K562 (cell line): ENCODE data around the gene IGLL1. TPM values are rescaled to one million over a fixed set of nuclear protein-coding genes. Genes with fewer than 3 reads are reported as not detected.
"Not testable (repeated sequence)": the region's sequence is repeated elsewhere in the genome, so short reads cannot be mapped to it uniquely, and the experiment has no call there.

ENCODE experiments used
- ATAC-seq: fragments of 200-7000 bp; cut with Tn5 transposase; 3 replicates; pipeline ENCODE4 v1.9.1; 2020; ENCODE audit warnings: moderate library complexity
- Bru-seq: library from RNA; stranded (reverse); fragments of 400-500 nt; gene quantifications from one replicate; lab custom pipeline; 2021; lab: Mats Ljungman, UMichigan
- BruChase-seq, 2 experiments: library from RNA; stranded (reverse); fragments of 400-500 nt; gene quantifications; one replicate each; lab custom pipeline; 2021; lab: Mats Ljungman, UMichigan
- BruUV-seq: library from RNA; stranded (reverse); fragments of 400-500 nt; replicated peaks from 2 replicates; lab custom pipeline; 2021; lab: Mats Ljungman, UMichigan
- CTCF ChIA-PET: fragments of 300-600 bp; formaldehyde crosslinking; extraction: SDS; loops from one replicate; lab custom pipeline; 2021; ENCODE audit warnings: low intra/inter-chr PET ratio; lab: Yijun Ruan, JAX
- POLR2A ChIA-PET: fragments of 300-600, 350-650 bp; sonication (Branson Sonifier 250); formaldehyde crosslinking; extraction: SDS; loops from one replicate; lab custom pipeline; 2021; ENCODE audit warnings: antibody characterized with exemption, inconsistent platforms; lab: Yijun Ruan, JAX
- DNase-seq, 4 experiments: peaks; one replicate each; pipeline versions ENCODE4 v3.0.0 to v3.0.0-alpha.2; 2011 to 2018; ENCODE audit warnings: low spot score in 3 of 4, mixed read lengths in 3 of 4; ENCODE audit errors: extremely low read depth in 1 of 4
- FAIRE-seq: peaks from 2 replicates; lab custom pipeline; 2011; peaks lifted over from hg19 to GRCh38; lab: Jason Lieb, UNC
- H2AFZ ChIP-seq: 2 replicates; pipeline ENCODE4 v1.6.0; 2011; ENCODE audit warnings: low read depth, low read length, control low read depth, inconsistent platforms
- H3K27ac ChIP-seq: fragments of 200-600 bp; 3 replicates; pipeline ENCODE4 v1.8.0; 2011; ENCODE audit warnings: low read depth, mild to moderate bottlenecking, control low read depth, inconsistent platforms, low read length, moderate library complexity, mixed read lengths; ENCODE audit errors: extremely low read depth
- H3K27me3 ChIP-seq, 2 experiments: fragments of 300-600 bp in 1 of 2; 2 replicates in 1 of 2; 3 replicates in 1 of 2; pipeline versions ENCODE4 v1.6.0 to v1.8.0; 2011; ENCODE audit warnings: inconsistent platforms in 2 of 2, low read length in 2 of 2, mild to moderate bottlenecking in 1 of 2, mixed read lengths in 1 of 2, moderate library complexity in 1 of 2; ENCODE audit not compliant: control insufficient read depth in 2 of 2, insufficient read depth in 2 of 2
- H3K36me3 ChIP-seq: fragments of 300-600 bp; 3 replicates; pipeline ENCODE4 v1.8.0; 2011; ENCODE audit warnings: mild to moderate bottlenecking, low read length, inconsistent platforms; ENCODE audit not compliant: control insufficient read depth, insufficient read depth
- H3K4me1 ChIP-seq, 2 experiments: fragments of 200-600 bp in 1 of 2; replicated peaks in 1 of 2; 2 replicates in 1 of 2; 3 replicates in 1 of 2; pipeline versions ENCODE4 v1.5.1 to v1.8.0; 2011; ENCODE audit warnings: inconsistent platforms in 2 of 2, low read length in 2 of 2, mild to moderate bottlenecking in 1 of 2, mixed read lengths in 1 of 2, moderate library complexity in 1 of 2; ENCODE audit not compliant: control insufficient read depth in 2 of 2, insufficient read depth in 2 of 2
- H3K4me2 ChIP-seq: 2 replicates; pipeline ENCODE4 v1.6.1; 2011; ENCODE audit warnings: low read length, control low read depth, inconsistent platforms, mixed read lengths; ENCODE audit not compliant: insufficient read depth
- H3K4me3 ChIP-seq: fragments of 200-600 bp; sonication (generic), shearing (Covaris generic); 2 replicates; pipeline ENCODE4 v1.5.1; 2016; ENCODE audit warnings: control low read depth, inconsistent platforms
- H3K79me2 ChIP-seq: fragments of 200-600 bp; 3 replicates; pipeline ENCODE4 v1.8.0; 2011; ENCODE audit warnings: low read length, inconsistent platforms; ENCODE audit not compliant: control insufficient read depth, insufficient read depth
- H3K9ac ChIP-seq, 2 experiments: 2 replicates each; pipeline versions ENCODE4 v1.6.0 to v1.6.1; 2011; ENCODE audit warnings: low read depth in 2 of 2, low read length in 2 of 2, control low read depth in 1 of 2, inconsistent platforms in 1 of 2, mild to moderate bottlenecking in 1 of 2, mixed read lengths in 1 of 2; ENCODE audit not compliant: insufficient read depth in 1 of 2
- H3K9me1 ChIP-seq: one replicate; pipeline ENCODE4 v1.6.0; 2011; ENCODE audit warnings: inconsistent platforms, mild to moderate bottlenecking, low read length, moderate library complexity; ENCODE audit not compliant: control insufficient read depth, insufficient read depth
- H3K9me3 ChIP-seq: replicated peaks from 2 replicates; pipeline ENCODE4 v1.5.1; 2011; ENCODE audit warnings: low read depth, low read length, inconsistent platforms; ENCODE audit not compliant: control insufficient read depth, insufficient read depth
- H4K20me1 ChIP-seq: replicated peaks from 2 replicates; pipeline ENCODE4 v1.6.1; 2011; ENCODE audit warnings: low read length, inconsistent platforms, mixed read lengths; ENCODE audit not compliant: control insufficient read depth, insufficient read depth
- RBM34 ChIP-seq: fragments of 200-400 bp; formaldehyde crosslinking; IDR thresholded peaks from 2 replicates; pipeline ENCODE4 v1.6.1; 2018; ENCODE audit warnings: low read length, borderline replicate concordance; ENCODE audit not compliant: insufficient read depth
- WGBS: fragments of 100-300 bp; shearing (Covaris generic); methylation state at CpG from one replicate; pipeline ENCODE4 v1.1.6; 2016; ENCODE audit warnings: low coverage, mixed read lengths; ENCODE audit not compliant: insufficient coverage; ENCODE audit errors: missing lambda C conversion rate; 5-methylcytosine and 5-hydroxymethylcytosine counted together
- in situ Hi-C: fragments of 300-500 bp; cut with MboI; formaldehyde crosslinking; loops from 4 replicates; pipeline ENCODE4 v1.15.0; 2018; ENCODE audit warnings: inconsistent platforms, mixed read lengths
- intact Hi-C: fragments of 100-400 bp; cut with micrococcal nuclease; formaldehyde crosslinking; loops from 2 replicates; pipeline ENCODE4 v1.14.2; 2022
- long read RNA-seq, 3 experiments: library from polyadenylated mRNA in 2 of 3; library from RNA in 1 of 3; unstranded in 2 of 3; stranded (forward) in 1 of 3; transcript quantifications; one replicate each; pipeline ENCODE4 v2.0.0, GENCODE V29; 2019 to 2022
- polyA minus RNA-seq, 3 experiments: library from RNA; depleted of rRNA, polyadenylated mRNA; stranded (reverse); fragments of >200 nt; gene quantifications; 2 replicates each; pipeline ENCODE4 v1.2.3, GENCODE V29; 2011
- polyA plus RNA-seq, 8 experiments: library from polyadenylated mRNA; depleted of rRNA in 4 of 8; stranded (reverse) in 5 of 8; unstranded in 3 of 8; fragments of >200 nt; fragmentation: Nextera tagmentation in 2 of 8; fragmentation: Illumina TruSeq in 1 of 8; extraction: Ambion mirVana in 2 of 8; extraction: Trizol in 1 of 8; gene quantifications; 2 replicates each; pipeline versions ENCODE4 v1.2.1 to v1.2.3, GENCODE V29; 2011 to 2014; ENCODE audit warnings: inconsistent platforms in 1 of 8, missing spikeins in 1 of 8
- total RNA-seq, 7 experiments: library from RNA; depleted of rRNA in 6 of 7; stranded (reverse); fragments of >200 nt in 6 of 7; fragmentation: Illumina TruSeq in 2 of 7; extraction: Trizol in 2 of 7; gene quantifications; 2 replicates each; pipeline versions ENCODE4 v1.2.1 to v1.2.3, GENCODE V29; 2011 to 2021; ENCODE audit warnings: low replicate concordance in 1 of 7

IGLL1 gene
- total RNA-seq (2011; cell fraction: chromatin; rRNA removed; ENCODE audit: low replicate concordance): not detected in 2 replicates
- total RNA-seq (2011; cell fraction: nucleolus; rRNA removed): not detected in 2 replicates
- total RNA-seq (2011; cell fraction: nucleoplasm; rRNA removed): not detected in 2 replicates
- total RNA-seq (2014; rRNA removed): 0.32 TPM in 1 of 2 replicates, not detected in the other
- total RNA-seq (2014; rRNA removed; fragmentation: Illumina TruSeq; extraction: Trizol): not detected in 2 replicates
- not detected in 2 replicates for total RNA-seq (2015; rRNA removed; fragmentation: Illumina TruSeq; extraction: Trizol)
- not detected in 2 replicates for total RNA-seq (2021)
- polyA plus RNA-seq (2011; rRNA removed): 0.20 TPM in 1 of 2 replicates, not detected in the other
- 0.66 TPM in 1 of 2 replicates, not detected in the other for polyA plus RNA-seq (2011; cell fraction: cytosol; rRNA removed)
- polyA plus RNA-seq (2011; cell fraction: nucleus; rRNA removed): not detected in 2 replicates
- polyA plus RNA-seq (2012): not detected in 2 replicates
- polyA plus RNA-seq (2014; fragmentation: Illumina TruSeq; extraction: Trizol): not detected in 2 replicates
- polyA plus RNA-seq (2014; fragmentation: Nextera tagmentation; extraction: Ambion mirVana): under 1 TPM in 1 of 2 experiments, not detected in 1; 0.10 TPM
- polyA plus RNA-seq (2014; rRNA removed): 0.23 TPM in 1 of 2 replicates, not detected in the other
- not detected in 2 replicates for polyA minus RNA-seq (2011; rRNA and poly(A)+ RNA removed)
- not detected in 2 replicates for polyA minus RNA-seq (2011; cell fraction: cytosol; rRNA and poly(A)+ RNA removed)
- polyA minus RNA-seq (2011; cell fraction: nucleus; rRNA and poly(A)+ RNA removed): not detected in 2 replicates
- percentile 12 among the genes with signal in this experiment for Bru-seq, nascent RNA
- not detected for BruChase-seq, experiment 1, labeled RNA remaining after a 2-hour chase
- not detected for BruChase-seq, experiment 2, labeled RNA remaining after a 6-hour chase
- long read RNA-seq, experiment 1, partial matches to known transcripts: 0 of 1 reads
- long read RNA-seq, experiment 1, other reads (novel, unspliced or antisense): 1 of 1 reads
- long read RNA-seq, experiment 2: 0 reads
- long read RNA-seq, experiment 3: 0 reads

DNA sequence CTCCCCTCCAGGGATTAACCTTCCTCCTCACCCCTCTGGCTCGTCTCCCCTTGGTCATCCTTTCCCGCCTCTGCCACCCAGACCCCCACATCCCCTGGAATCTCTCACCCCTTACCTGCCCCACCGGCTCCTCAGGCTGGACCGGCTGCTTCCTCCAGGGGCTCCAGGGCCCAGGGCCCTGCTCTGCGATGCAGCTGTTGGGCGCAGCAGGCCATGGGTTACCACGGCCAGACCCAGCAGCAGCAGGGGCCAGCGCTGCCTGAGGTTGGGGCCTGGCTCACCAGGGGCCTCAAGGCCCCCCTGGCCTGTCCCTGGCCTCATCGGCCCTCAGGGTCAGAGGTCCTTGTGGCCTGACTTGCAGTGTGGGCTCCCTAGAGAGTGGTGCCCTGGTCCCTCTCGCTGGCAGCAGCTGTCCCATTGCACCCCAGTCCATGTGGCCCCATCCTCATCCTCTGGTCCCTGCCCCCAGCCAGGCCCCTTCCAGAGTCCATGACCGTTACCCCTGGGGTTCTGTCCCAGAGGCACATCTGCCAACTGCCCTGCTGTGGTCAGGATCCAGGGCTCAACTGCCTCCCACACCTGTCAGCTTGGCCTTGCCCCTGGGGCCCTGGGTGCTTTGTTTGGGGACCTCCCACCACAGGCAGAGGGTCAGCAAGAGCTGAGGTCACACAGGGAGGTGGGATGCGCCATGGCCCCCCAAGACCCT is at the start of gene IGLL1:
TSS of gene IGLL1 (minus strand) at position 421 of the 706 bp plus-strand sequence. CDS start at position 321, 100 bp downstream.
- H3K27me3 ChIP-seq: peaks cover 0 to 4% of the 10 kb centered on the region in 2 experiments; a peak in 2 of 5 replicates
- H3K79me2 ChIP-seq: no peaks in the 10 kb centered on the region
- ATAC-seq (no peak), DNase-seq (no peak), FAIRE-seq (no peak)
- H3K9ac ChIP-seq: peak within 1 kb of the TSS in 1 of 2 experiments; percentile 35; a peak in 1 of 4 replicates
- WGBS: 0% methylated on average over 2 of the region's 12 CpGs
- TF ChIP-seq RBM34: no peak
- peaks cover 0 to 12% of the 10 kb centered on the region in 2 experiments; a peak in 2 of 5 replicates for H3K4me1 ChIP-seq
- H3K9me3 ChIP-seq: no peaks in the 10 kb centered on the region
- BruUV-seq: no TSS peak
- H3K4me2 ChIP-seq: no peak within 1 kb of the TSS
- in situ Hi-C loops: loop anchor here (25.0 kb wide), 2 partner anchors 418 to 618 kb away; no protein-coding TSS in a partner anchor
- intact Hi-C loops: no loop called here
- H3K9me1 ChIP-seq: no peaks in the 10 kb centered on the region
- ChIA-PET POLR2A (no interaction called here), CTCF (no interaction called here)
- H4K20me1 ChIP-seq: no peaks in the 10 kb centered on the region
- no peak within 1 kb of the TSS for H2AFZ ChIP-seq
- H3K27ac ChIP-seq: no peak within 1 kb of the TSS
- no peak within 1 kb of the TSS for H3K4me3 ChIP-seq
- no peaks in the 10 kb centered on the region for H3K36me3 ChIP-seq

DNA sequence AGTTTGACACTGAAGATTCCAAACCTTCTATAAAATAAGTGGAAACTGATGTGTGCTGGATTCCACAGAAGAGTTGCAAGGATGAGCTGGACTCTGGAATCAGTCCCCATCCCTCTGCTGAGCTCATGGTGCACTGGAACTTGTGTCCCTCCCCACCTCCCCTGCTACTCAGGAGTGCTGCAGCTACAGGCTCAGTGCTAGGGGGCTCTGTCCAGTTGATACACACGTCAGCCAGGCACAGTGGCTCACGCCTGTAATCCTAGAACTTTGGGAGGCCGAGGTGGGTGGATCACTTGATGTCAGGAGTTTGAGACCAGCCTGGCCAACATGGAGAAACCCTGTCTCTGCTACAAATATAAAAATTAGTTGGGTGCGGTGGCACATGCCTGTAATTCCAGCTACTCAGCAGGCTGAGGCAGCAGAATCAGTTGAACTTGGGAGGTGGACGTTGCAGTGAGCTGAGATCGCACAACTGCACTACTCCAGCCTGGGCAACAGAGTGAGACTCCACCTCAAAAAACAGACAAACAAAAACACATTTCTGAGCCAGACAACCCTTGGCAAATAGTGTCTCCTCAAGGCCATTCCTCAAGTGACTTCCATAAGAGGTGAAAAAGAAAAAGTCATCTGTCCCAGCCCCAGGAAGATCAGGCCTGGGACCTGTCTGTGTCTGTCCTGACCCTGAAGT is 48.1 kb upstream of the IGLL1 start:
- H3K4me2 ChIP-seq, H3K36me3 ChIP-seq, BruUV-seq, H3K79me2 ChIP-seq, FAIRE-seq, H3K9ac ChIP-seq, H3K4me3 ChIP-seq, H3K4me1 ChIP-seq, H3K27ac ChIP-seq, H3K27me3 ChIP-seq, H3K9me3 ChIP-seq, H4K20me1 ChIP-seq, CTCF ChIA-PET, DNase-seq, H2AFZ ChIP-seq, H3K9me1 ChIP-seq: not testable (repeated sequence)
- peak; percentile 67 for ATAC-seq
- 15% methylated on average over 5 of the region's 6 CpGs for WGBS
- intact Hi-C loops (loop anchor here (5.0 to 10.0 kb wide), 2 partner anchors 137 to 219 kb away; partner anchors contain the start of genes C22orf15 and CHCHD10), in situ Hi-C loops (loop anchor here (10.0 kb wide), 1 partner anchor 217 kb away; no protein-coding TSS in a partner anchor)
- POLR2A ChIA-PET: interaction anchor here (1.6 kb wide), 1 partner anchor 21 kb away, joined by 3 read pairs; no protein-coding TSS in a partner anchor
